ENCODE results near the gene SPDYE4.

DNA sequence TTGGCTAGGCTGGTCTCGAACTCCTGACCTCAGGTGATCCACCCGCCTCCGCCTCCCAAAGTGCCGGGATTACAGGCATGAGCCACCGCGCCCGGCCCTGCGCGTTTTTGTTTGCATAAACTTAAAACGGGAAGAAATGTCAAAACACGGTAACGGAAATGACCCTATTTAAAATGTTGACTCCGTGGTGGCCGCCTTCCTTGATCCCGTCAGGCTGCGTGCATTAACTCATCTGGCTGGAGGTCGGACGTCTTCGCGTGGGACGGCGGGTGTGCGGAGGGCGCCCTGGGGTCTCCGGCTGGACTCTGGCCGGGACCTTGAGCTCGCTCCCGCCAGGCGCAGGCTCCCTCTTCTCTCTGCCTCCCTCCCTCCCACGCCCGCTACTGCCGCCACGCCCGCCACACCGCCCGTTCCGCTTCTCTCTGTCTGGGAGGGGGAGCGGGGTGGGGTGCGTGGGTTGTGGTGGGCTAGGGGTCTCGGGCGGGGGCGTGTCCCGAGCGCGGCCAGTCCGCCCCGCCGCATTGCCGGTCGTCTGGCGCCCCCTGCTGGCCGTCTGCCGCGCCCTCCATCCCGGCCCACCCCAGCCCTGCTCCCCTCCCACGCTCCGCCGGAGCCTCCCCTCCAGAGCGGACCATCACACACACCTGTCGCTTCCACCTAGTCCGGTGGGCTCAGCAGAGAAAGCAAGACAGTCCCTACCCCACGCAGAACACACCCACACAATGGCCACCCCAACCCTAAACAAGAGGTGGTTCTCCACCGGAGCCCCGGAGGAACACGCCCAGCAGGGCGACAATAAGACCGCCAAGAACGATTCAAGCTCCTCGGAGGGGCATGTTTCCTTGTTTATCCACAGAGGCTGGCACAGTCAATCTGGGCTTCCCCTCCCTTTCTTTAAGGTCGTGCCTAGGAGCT is 12.5 kb downstream of the SPDYE4 start:
- TF ChIP-seq, protein P1, sequence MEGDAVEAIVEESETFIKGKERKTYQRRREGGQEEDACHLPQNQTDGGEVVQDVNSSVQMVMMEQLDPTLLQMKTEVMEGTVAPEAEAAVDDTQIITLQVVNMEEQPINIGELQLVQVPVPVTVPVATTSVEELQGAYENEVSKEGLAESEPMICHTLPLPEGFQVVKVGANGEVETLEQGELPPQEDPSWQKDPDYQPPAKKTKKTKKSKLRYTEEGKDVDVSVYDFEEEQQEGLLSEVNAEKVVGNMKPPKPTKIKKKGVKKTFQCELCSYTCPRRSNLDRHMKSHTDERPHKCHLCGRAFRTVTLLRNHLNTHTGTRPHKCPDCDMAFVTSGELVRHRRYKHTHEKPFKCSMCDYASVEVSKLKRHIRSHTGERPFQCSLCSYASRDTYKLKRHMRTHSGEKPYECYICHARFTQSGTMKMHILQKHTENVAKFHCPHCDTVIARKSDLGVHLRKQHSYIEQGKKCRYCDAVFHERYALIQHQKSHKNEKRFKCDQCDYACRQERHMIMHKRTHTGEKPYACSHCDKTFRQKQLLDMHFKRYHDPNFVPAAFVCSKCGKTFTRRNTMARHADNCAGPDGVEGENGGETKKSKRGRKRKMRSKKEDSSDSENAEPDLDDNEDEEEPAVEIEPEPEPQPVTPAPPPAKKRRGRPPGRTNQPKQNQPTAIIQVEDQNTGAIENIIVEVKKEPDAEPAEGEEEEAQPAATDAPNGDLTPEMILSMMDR (conservative IDR thresholded peaks at IDR 0.05; ENCODE audit: low read length) = peak; percentile 84
- no peak for TF ChIP-seq EZH2phosphoT487 (IDR thresholded peaks at IDR 0.05; ENCODE audit: borderline replicate concordance, low read depth, low read length)

Measured in OCI-LY7 (cell line).